ENCODE data around the gene RIOK1. TPM values are rescaled to one million over a fixed set of nuclear protein-coding genes. Genes with fewer than 3 reads are reported as not detected.

RIOK1 gene
- total and polyA plus RNA-seq, 9 of the 15 experiments (the other 6 are each of a cell fraction or from before 2014, with no cell fraction given) = 24.9 to 101 (median 52.2) TPM

- TF ChIP-seq ZNF280B (CRISPR knock-in tag; IDR thresholded peaks at IDR 0.05) = no peak
- no peak for TF ChIP-seq ZBTB17 (CRISPR knock-in tag; IDR thresholded peaks at IDR 0.05)
- no peak for TF ChIP-seq ILF3 (IDR thresholded peaks at IDR 0.05; ENCODE audit: borderline replicate concordance)
- 0 out of 2 replicates have a peak, but pooled peaks have one; percentile 22 for TF ChIP-seq HDAC8 (tag; IDR thresholded peaks at IDR 0.05)
- no peak for TF ChIP-seq ARID1B (IDR thresholded peaks at IDR 0.05)
- peak in 1 of 2 experiments; percentile 81; a peak in 2 of 4 replicates for TF ChIP-seq ZNF639 (CRISPR knock-in tag; conservative IDR thresholded peaks at IDR 0.05 in 1 of 2, IDR thresholded peaks at IDR 0.05 in 1 of 2)
- TF ChIP-seq MXD1 (CRISPR knock-in tag; IDR thresholded peaks at IDR 0.05; ENCODE audit: borderline replicate concordance, poor library complexity, severe bottlenecking) = peak; percentile 74
- peak in 1 of 2 experiments; percentile 63; a peak in 1 of 4 replicates for TF ChIP-seq TRIM24 (IDR thresholded peaks at IDR 0.05)
- no peak; the same call in 1 of the 2 replicates for TF ChIP-seq FOXP4 (CRISPR knock-in tag; IDR thresholded peaks at IDR 0.05; ENCODE audit: borderline replicate concordance)
- peak; percentile 83 for TF ChIP-seq ETV1 (tag; conservative IDR thresholded peaks at IDR 0.05; ENCODE audit: low read depth)
- TF ChIP-seq CBFA2T2 (conservative IDR thresholded peaks at IDR 0.05) = no peak
- TF ChIP-seq L3MBTL2 (IDR thresholded peaks at IDR 0.05) = peak; percentile 96
- TF ChIP-seq CGGBP1 (CRISPR knock-in tag; IDR thresholded peaks at IDR 0.05) = no peak
- no peak for TF ChIP-seq NONO (IDR thresholded peaks at IDR 0.05; ENCODE audit: low read depth in 2 of 2, low read length in 1 of 2)
- TF ChIP-seq SLC30A9 (CRISPR knock-in tag; IDR thresholded peaks at IDR 0.05) = no peak
- no peak; the same call in 1 of the 2 replicates for TF ChIP-seq RAD51 (IDR thresholded peaks at IDR 0.05; ENCODE audit: borderline replicate concordance, low read depth)
- TF ChIP-seq ETS1 (conservative IDR thresholded peaks at IDR 0.05; ENCODE audit: control insufficient read depth, low read depth, low read length) = peak; percentile 5; the same call in 1 of the 2 replicates
- peak; percentile 62 for TF ChIP-seq SP2 (IDR thresholded peaks at IDR 0.05; ENCODE audit: extremely low read depth, low read depth, low read length, poor library complexity, severe bottlenecking)
- 0 out of 2 replicates have a peak, but pooled peaks have one; percentile 6 for TF ChIP-seq ZNF695 (CRISPR knock-in tag; IDR thresholded peaks at IDR 0.05)
Observed at GRCh38 chr6:7389451-7390225, at the start of gene RIOK1, which contains the start of gene CAGE1 (continued).

All from K562 (cell line).